GM13977 (cell line): ENCODE measurements around the gene NGFR.
A peak's percentile ranks its signal among the peaks of the same experiment; 100 is the strongest.

Experiments
- DNase-seq: peaks from one replicate; pipeline ENCODE4 v3.0.0; 2012; ENCODE audit warnings: low spot score
- in situ Hi-C: fragments of 300-500 bp; cut with MboI; formaldehyde crosslinking; loops from one replicate; pipeline ENCODE4 v1.12.0; 2022; ENCODE audit warnings: low sequenced_read_pairs, low pct_unique_long_range_greater_than_20kb, mixed read lengths, inconsistent platforms; ENCODE audit not compliant: unreplicated experiment
- TF ChIP-seq, protein P1 (sequence below): IDR thresholded peaks from 2 replicates; pipeline ENCODE4 v1.5.1; 2012; ENCODE audit warnings: mild to moderate bottlenecking, control low read depth; ENCODE audit not compliant: insufficient read depth; ENCODE audit errors: extremely low read depth, missing control alignments

The NGFR gene

DNA sequence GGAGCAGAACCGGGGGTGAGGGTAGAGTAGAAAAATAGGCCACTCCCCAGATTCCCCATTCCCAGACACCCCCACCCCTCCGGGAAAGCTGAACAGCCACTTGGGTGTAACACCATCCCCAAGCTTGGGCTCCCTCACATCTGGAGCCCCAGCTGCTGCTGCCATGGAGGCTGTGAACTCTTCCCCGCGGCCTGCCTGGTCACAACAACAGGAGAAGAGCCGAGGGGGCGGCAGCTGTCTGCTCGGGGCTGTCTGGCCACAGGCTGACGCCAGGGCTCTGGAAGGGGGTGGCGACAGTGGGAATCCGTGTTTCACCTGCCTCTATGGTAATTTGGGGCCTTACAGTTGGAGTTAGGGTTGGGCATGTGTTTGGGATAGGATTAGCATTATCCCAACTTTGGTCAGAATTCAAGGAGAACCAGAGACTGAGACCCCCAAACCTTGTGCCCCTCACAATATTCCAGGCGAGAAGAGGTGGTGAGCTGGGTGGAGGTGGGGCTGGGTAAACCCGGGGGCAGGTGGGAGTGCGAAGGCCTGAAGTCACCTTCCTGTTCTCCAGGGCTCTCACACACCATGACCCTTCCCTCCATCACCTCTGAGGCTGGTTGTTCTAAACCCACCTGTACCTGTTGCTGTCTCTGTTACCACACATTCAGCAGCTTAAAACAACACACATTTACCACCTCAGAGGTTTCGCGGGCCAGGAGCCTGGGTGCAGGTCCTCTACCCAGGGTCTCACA lies 50.9 kb downstream of the NGFR start:
- DNase-seq: peak; percentile 5
- in situ Hi-C loops: no loop called here
- TF ChIP-seq, protein P1, sequence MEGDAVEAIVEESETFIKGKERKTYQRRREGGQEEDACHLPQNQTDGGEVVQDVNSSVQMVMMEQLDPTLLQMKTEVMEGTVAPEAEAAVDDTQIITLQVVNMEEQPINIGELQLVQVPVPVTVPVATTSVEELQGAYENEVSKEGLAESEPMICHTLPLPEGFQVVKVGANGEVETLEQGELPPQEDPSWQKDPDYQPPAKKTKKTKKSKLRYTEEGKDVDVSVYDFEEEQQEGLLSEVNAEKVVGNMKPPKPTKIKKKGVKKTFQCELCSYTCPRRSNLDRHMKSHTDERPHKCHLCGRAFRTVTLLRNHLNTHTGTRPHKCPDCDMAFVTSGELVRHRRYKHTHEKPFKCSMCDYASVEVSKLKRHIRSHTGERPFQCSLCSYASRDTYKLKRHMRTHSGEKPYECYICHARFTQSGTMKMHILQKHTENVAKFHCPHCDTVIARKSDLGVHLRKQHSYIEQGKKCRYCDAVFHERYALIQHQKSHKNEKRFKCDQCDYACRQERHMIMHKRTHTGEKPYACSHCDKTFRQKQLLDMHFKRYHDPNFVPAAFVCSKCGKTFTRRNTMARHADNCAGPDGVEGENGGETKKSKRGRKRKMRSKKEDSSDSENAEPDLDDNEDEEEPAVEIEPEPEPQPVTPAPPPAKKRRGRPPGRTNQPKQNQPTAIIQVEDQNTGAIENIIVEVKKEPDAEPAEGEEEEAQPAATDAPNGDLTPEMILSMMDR: no peak

- in situ Hi-C loops: no loop called here
- TF ChIP-seq, protein P1: no peak
- DNase-seq: peak; percentile 13
Measured at GRCh38 chr17:49546546-49547535, 51.7 kb downstream of the NGFR start.

DNA sequence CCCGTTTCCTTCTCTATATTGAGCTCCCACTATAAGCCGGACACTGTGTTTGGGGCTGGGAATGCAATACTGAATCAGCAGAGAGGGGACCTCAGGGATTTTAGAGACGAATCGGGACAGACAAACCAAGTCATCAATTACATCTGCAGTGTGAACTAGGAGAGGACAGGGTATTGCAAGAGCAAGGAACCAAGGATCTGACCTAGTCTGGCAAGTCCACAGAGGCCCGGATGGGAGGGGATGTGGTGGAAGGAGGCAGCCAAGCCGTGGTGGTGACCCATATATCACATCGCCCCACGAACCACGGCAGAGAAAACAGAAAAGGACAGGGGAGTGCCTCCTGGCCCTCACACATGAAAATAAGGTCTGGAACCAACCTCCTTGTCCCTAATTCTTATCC lies 52.5 kb downstream of the NGFR start:
- DNase-seq: peak; percentile 9
- in situ Hi-C loops: no loop called here
- TF ChIP-seq, protein P1: no peak

GRCh38 chr17:49548051-49548505 lies 53.0 kb downstream of the NGFR start:
- peak; percentile 13 for DNase-seq
- TF ChIP-seq, protein P1: no peak
- in situ Hi-C loops: no loop called here

GRCh38 chr17:49548506-49549310 lies 53.6 kb downstream of the NGFR start:
- in situ Hi-C loops: no loop called here
- TF ChIP-seq, protein P1: peak; percentile 72
- peak; percentile 59 for DNase-seq

DNA sequence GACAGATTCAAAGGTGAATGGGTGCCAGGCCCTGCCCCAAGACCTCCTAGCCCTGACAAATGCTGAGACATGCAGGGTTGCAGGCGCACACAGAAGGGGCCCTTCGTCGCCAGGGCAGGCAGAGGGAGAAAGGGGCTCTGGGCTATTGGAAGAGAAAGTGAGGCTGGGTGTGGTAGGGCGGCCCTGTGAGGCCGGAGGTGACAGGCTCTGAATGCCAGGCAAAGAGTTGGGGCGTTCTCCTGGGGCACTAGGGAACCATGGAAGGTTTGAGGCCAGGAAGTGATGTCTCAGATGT lies 54.2 kb downstream of the NGFR start:
- in situ Hi-C loops: no loop called here
- DNase-seq: no peak
- TF ChIP-seq, protein P1: no peak
